ENCODE measurements around the gene FRMD4B.
"Not testable (repeated sequence)": the region's sequence is repeated elsewhere in the genome, so short reads cannot be mapped to it uniquely, and the experiment has no call there.

Gene FRMD4B

GRCh38 chr3:69239063-69239462 lies 146.8 kb downstream of the FRMD4B start:
- no peak for DNase-seq

GRCh38 chr3:69236812-69237707 lies 148.8 kb downstream of the FRMD4B start:
- no peak for DNase-seq

- no peak for DNase-seq
These were observed 150.0 kb downstream of the FRMD4B start for GRCh38 chr3:69235882-69236281.

GRCh38 chr3:69235227-69235626 lies 150.7 kb downstream of the FRMD4B start:
- DNase-seq, result not testable (repeated sequence)

- no peak for DNase-seq
These were observed 153.4 kb downstream of the FRMD4B start for GRCh38 chr3:69232482-69232881.

GRCh38 chr3:69231929-69232440 lies 153.9 kb downstream of the FRMD4B start:
- no peak for DNase-seq

GRCh38 chr3:69226071-69226470 lies 159.8 kb downstream of the FRMD4B start:
- DNase-seq, result no peak

GRCh38 chr3:69219101-69219708 lies 166.7 kb downstream of the FRMD4B start:
- no peak for DNase-seq

- DNase-seq, result no peak
These were observed 167.8 kb downstream of the FRMD4B start for GRCh38 chr3:69218079-69218478.

GRCh38 chr3:69216981-69217380 lies 168.9 kb downstream of the FRMD4B start:
- DNase-seq, result no peak

- DNase-seq, result no peak
These were observed 171.6 kb downstream of the FRMD4B start for GRCh38 chr3:69214241-69214640.

- no peak for DNase-seq
These were observed 173.3 kb downstream of the FRMD4B start for GRCh38 chr3:69212411-69213160.

GRCh38 chr3:69210068-69210730 lies 175.7 kb downstream of the FRMD4B start:
- DNase-seq, result no peak

GRCh38 chr3:69209413-69209812 lies 176.5 kb downstream of the FRMD4B start:
- DNase-seq, result no peak

GRCh38 chr3:69207031-69207430 lies 178.9 kb downstream of the FRMD4B start:
- no peak for DNase-seq

GRCh38 chr3:69205385-69205784 lies 180.5 kb downstream of the FRMD4B start:
- no peak for DNase-seq

- DNase-seq, result no peak
These were observed 181.5 kb downstream of the FRMD4B start for GRCh38 chr3:69204315-69204957.

GRCh38 chr3:69203631-69204314 lies 182.1 kb downstream of the FRMD4B start:
- DNase-seq, result no peak

- DNase-seq, result peak; percentile 9
These were observed 184.2 kb downstream of the FRMD4B start for GRCh38 chr3:69201658-69202057.

- DNase-seq, result peak; percentile 20
These were observed 185.4 kb downstream of the FRMD4B start for GRCh38 chr3:69200384-69201068.

GRCh38 chr3:69199942-69200341 lies 185.9 kb downstream of the FRMD4B start:
- DNase-seq, result no peak
